Measurements from ENCODE around the gene HIVEP3.

GRCh38 chr1:41649396-41650027 lies 269.2 kb downstream of the HIVEP3 start:
- TF ChIP-seq CTCF (IDR thresholded peaks at IDR 0.05) = no peak
- no peak for TF ChIP-seq SIN3A (IDR thresholded peaks at IDR 0.05; ENCODE audit: borderline replicate concordance, insufficient read depth, low read depth, low read length)

Data from Panc1 (cell line).